ENCODE measurements around the gene CAV3.

The CAV3 gene

GRCh38 chr3:8794247-8794646 is 60.6 kb downstream of the CAV3 start:
- DNase-seq (ENCODE audit: low spot score), result no peak

All from AG08395 (cell line).